ENCODE measurements around the gene FSIP1.

GRCh38 chr15:39661776-39662175 is 120.9 kb downstream of the FSIP1 start:
- TF ChIP-seq CTCF (IDR thresholded peaks at IDR 0.05), result no peak
- TF ChIP-seq POLR2A (IDR thresholded peaks at IDR 0.05), result no peak

All from lower leg skin (tissue), 3 donors.